NCI-H2081 (cell line): Measurements from ENCODE around the gene RPL35.
"Not testable (repeated sequence)": the region's sequence is repeated elsewhere in the genome, so short reads cannot be mapped to it uniquely, and the experiment has no call there.

Source experiments
- DNase-seq, 2 experiments: peaks; one replicate each; lab custom pipeline; 2025; lab: John Stamatoyannopoulos, UW

RPL35 gene

DNA sequence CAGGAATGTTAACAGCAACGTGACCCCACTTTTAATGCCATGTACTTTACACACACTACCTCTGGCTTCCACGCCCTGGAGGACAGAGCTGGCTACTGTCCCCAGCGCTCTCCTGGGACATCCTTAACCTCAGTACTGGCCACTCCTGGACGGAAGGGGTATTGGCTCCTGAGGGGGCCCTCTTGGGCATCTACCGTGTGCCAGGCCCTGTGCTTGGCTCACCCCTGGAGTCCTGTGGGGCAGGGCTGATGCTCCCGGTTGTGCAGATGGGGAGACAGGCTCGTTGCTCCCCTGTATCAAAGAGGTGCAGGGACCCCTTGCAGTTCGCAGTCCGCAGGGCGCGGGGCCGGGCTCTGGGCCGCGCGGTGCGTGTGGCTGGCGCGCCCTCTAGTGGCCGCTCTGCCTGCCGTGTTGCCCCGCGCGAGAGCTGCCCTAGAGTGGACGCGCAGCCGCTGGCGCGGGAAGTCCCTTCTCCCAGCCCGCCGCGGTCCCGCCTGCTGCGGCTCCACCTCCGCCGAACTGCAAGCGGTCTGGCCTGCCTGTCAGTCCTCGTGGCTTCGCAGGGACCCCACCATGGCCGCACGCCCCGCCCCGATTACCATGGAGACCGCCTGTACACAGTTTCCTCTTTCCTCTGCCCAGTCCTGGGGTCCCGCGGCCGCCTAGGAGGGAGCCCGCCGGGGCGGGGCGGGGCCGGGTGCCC, 8.8 kb downstream of the RPL35 start, which contains the start of gene WDR38:
Gene WDR38, plus strand, starts transcription at position 632 of the 703 bp plus-strand sequence. CDS start 72 bp downstream, outside the sequence.
- peak; percentile 48 to 63 for DNase-seq

DNA sequence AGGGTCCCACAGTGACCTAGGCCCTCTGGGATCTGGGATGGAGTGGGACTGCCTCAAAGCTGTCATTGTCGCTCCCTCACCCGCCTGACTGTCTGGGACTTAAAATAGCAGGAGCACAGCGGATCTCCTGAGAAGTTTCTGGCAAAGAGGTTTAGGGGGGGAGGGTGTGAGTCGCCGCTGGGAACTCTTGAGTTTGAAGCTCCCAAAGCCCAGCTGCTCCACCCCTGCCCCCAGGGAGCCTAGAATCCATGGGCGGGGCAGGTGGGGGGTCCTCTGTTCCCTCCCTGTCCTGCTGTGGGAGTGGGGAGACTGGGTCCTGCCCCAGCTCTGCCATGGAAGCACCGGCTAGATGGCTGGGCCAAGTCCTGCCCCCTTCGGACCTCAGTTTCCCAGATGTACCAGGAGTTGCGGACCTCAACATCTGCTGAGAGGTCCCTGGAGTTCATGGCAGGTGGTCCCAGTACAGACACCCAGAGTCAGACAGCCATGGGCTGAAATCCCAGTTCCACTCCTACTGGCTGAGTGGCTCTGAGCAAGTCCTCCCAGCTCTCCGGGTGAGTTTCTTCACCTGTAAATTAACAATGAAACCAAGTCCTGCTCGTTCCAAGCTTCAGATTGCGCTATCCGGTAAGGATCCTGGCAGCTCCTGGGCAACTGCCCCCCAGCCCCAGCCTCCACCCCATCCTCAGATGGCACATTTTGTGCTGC, 9.5 kb downstream of the RPL35 start:
- no peak for DNase-seq

DNA sequence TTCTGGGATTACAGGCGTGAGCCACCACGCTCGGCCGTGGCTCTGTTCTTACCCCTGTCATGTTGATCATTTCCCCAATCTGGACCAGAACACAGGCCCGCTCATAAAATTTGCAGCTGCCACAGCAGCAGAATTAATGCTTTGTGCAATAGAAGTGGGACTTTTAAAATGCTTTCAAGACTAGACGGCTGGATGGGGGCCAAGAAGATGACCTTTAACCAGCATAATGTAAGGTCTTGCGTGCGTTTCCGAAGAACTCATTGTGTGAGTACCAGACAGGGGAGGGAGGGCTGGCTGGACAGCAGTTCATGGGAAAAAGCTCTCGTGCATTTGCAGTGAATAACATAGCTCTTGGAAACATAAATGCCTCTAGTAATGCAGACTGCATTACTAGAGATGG, 12.0 kb downstream of the RPL35 start:
- DNase-seq = no peak

DNA sequence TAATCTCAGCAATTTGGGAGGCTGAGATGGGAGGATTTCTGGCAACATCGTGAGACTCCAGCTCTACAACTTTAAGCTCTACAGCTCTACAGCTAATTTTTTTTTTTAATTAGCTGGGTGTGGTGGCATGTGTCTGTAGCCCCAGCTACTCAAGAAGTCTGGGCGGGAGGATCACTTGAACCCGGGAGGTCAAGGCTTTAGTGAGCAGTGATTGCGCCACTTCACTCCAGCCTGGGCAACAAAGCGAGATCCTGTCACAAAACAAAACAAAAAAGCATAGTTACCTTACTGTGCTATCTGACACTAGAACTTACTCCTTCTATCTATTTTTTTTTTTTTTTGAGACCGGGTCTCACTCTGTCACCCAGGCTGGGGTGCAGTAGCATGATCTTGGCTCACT, 14.8 kb downstream of the RPL35 start:
- no peak for DNase-seq

DNA sequence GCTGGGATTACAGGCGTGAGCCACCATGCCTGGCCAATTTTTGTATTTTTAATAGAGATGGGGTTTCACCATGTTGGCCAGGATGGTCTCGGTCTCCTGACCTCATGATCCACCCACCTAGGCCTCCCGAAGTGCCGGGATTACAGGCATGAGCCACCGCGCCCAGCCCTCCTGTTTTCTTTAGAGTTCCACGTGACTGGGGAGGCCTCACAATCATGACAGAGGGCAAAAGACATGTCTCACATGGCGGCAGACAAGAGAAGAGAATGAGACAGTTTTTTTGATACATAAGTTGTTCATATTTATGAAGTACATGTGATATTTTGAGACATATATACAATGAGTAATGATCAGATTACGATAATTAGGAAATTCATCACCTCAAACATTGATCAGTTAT, 15.3 kb downstream of the RPL35 start:
- DNase-seq = not testable (repeated sequence)

DNA sequence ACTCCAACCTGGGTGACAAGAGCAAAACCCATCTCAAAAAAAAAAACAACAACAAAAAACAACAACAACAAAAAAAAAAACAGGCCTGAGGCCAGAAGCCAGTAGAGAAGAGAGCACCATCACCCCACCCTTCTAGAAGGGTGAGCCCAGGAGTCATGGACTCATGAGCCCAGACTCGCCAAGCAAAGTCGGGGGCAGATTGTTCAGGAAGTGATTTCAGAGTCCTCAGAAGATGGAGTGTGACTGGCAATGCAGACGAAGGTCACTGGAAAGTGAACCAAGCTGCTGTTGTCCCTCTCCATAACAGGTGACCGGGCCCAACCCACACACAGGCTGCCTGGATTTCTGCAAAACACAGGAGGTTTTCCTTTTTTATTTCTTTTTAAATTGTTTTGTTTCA, 17.5 kb downstream of the RPL35 start:
- DNase-seq = no peak

DNA sequence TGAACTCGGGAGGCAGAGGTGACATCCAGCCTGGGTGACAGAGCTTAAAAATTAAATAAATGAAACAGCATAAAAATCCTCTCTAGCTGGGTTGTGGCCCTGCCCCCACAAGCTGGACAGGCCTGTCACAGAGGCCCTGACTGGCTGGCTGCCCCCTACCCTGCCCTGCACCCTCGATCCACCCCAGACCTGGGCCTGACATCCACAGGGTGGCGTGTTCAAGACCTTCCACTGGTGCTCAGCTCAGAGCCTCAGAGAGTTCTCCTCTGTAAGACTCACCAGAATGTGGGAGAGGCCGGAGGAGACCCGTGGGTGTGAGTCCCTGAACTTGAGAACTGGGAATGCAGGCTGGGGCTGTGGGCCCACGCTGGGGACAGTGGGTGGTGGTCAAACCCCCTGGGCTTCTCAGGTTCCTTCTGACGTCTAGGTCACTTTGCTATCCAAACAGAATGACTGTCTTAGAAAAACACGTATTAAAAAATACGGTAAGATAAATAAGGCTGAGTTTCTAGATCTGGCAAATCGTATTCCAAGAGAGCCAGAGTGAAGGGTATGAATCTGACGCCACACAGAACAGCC, 18.2 kb downstream of the RPL35 start:
- DNase-seq = no peak

DNA sequence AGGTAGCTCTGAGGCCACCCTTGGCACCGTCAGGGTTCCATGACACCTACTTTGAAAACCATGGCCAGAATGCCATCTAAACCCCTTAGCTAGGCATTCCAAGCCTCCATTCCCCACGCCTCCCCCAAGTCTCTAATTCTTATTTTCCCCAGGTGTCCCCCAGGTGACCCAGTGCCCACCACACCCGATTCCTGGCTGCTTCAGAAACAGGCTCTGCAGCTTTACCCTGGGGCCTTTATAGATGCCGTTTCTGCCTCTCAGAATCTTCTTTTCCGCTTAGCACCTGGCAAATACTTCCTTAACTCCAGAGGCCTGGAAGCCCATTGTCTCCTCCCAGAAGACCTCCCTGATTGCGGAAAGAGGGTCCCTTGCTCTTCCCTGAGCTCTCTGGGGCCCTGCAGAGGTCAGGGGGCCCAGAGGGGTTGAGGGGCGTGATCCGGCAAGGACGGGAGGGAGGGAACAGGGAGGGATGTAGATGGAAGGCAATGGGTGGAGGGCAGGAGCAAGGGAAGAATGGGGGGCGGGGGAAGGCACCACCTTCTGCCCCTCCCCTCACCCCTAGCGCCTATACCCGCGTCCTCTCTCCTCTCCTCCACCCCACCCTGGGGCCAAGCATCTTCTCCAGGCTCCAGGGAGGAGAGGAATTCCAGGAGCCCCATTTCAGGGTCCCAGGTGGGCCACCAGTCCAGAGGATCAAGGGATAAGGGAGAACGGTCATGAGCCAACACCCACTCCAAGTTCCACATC, 20.5 kb downstream of the RPL35 start:
- DNase-seq = no peak

DNA sequence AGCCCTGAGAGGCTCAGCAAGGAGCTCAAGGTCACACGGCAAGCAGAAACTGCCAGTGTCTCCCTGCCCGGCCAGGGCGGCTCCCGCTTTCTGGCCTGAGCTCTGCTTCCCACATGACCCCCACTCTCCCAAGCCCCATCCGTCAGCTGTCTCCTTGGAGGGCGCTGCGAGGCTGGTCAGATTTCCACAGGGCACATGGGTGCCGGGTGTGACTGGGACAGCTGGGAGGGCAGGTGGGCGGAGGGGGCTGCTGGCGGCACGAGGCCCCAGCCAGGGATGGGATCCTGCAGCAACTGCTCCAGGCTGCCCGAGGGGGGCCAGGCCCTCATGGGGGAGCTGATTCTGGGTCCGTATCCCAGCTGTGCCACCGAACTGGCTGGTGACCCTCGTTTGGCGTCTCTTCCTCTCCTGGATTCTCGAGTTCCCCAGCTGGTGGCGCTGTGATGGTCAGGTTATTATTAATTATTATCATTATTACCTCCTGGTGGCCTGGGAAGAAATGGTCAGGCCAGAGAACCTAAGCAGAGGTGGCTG, 21.4 kb downstream of the RPL35 start:
- no peak for DNase-seq

DNA sequence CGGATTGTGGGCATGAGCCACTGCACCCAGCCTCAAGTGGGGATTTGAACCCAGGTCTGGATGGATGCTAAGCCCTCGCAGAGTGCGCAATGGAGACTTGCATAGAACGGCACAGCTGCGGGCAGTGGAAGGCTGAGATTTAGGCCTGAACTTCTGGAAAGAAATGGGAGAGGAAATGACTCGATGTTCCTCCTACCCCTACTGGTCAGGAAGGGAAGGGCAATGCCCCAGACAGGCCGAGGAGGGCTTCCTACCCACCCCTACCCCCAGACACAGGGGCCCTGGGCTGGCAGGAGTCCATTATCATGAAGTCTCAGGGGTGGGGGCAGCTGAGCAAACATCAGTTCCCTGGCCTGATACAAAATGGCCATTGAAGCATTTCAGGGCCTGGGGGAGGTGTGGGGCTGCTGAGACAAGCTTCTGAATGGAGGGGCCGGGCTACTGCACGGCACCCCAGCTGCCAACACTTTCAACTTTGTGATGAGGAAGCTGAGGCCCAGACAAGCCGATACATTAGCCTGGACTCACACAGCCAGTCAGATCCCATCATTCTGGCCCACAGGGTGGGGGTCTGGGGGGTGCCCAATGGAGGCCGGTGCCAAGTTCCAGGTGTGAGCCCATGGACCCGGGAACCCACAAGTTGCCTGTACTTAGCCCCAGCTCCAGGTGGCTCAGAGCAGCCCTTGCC, 22.0 kb downstream of the RPL35 start:
- DNase-seq = peak; percentile 41 to 72

DNA sequence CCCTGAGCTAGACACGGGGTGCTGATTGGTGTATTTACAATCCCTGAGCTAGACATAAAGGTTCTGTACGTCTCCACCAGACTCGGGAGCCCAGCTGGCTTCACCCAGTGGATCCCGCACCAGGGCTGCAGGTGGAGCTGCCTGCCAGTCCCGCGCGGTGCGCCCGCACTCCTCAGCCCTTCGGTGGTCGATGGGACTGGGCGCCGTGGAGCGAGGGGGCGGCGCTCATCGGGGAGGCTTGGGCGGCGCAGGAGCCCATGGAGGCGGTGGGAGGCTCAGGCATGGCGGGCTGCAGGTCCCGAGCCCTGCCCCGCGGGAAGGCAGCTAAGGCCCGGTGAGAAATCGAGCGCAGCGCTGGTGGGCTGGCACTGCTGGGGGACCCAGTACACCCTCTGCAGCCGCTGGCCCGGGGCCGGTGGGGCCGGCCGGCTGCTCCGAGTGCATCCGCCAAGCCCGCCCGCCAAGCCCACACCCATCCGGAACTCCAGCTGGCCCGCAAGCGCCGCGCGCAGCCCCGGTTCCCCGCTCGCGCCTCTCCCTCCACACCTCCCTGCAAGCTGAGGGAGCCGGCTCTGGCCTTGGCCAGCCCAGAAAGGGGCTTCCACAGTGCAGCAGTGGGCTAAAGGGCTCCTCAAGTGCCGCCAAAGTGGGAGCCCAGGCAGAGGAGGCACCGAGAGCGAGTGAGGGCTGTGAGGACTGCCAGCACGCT, 23.0 kb downstream of the RPL35 start:
- not testable (repeated sequence) for DNase-seq

DNA sequence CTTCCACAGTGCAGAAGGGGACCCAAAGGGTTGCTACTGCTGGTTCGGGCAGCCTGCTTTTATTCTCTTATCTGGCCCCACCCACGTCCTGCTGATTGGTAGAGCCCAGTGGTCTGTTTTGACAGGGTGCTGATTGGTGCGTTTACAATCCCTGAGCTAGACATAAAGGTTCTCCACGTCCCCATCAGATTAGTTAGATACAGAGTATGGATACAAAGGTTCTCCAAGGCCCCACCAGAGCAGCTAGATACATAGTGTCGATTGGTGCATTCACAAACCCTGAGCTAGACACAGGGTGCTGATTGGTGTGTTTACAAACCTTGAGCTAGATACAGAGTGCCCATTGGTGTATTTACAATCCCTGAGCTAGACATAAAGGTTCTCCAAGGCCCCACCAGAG, 23.6 kb downstream of the RPL35 start:
- DNase-seq = not testable (repeated sequence)

DNA sequence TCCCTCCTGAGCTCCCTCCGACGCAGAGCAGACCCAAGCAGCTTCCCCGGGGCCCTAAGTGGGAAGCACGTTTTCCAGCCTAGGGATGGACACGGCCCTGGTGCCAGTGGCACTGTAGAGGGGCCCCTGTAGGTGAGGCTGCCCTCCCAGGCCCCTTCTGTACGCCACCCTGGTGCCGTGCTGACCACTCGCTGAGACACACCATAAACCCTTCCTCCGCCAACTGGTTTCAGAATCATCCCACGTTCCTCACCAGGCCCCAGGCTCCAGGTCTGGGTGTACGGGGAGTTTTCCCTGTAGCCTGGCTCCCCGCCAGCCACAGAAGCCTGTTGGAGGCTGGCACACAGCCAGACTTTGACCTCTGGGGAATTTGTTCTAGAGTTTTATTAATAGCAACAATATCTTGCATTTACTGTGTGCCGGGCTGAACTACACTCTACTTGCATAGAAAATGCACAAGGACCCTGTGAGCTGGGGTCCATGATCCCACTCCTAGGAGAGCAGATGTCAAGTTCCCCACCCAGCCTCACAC, 26.7 kb downstream of the RPL35 start:
- DNase-seq = peak; percentile 55 to 69

DNA sequence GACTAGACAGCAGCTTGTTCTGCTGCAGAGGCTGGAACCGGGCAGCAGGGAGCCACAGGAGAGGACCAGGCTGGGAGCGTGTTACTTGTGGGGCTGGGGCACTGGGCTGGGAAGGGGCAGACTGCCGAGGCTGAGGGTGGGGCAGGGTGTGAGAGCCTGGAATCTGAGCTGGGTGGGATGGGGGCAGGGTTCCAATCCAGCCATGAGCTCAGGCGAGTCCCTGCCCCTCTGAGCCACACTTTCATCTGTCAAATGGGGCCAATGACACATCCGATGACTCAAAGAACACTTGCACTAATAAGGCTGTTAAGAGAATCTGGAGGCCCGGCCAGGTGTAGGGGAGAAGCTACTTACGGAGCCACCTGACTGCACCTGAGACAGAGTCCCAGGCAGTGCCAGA, 27.2 kb downstream of the RPL35 start:
- no peak for DNase-seq

DNA sequence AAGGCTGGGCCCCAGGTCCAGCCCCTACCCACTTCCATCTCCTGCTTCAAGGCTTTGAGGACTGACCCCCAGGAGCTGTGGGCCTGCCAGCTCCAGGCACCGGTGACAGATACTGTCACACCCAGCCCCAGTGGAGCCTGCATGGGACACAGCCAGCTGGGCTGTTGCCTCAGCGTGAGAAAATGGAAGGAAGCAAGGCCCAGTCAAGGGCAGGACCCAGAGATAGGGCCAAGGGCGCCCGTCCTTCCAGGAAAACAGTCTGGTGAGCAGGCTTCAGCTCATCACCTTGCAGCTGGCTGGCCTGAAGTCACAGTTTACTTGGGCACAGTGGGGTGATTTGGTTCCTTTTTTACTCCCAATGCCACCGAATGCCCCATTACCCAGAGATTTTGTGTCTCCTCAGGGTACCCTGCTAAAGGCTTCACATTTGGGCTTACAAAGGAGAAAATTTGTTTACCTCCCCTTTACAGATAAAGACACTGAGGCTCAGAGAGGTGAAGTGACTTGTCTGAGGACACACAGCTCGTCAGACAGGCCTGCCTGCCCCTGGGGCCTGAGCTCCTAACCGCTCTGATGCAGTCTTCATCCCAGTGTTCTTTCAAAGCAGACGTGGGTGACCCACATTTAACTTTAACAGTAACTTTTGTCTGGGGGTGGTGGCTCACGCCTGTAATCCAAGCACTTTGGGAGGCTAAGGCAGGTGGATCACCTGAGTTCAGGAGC, 30.0 kb downstream of the RPL35 start:
- no peak for DNase-seq

DNA sequence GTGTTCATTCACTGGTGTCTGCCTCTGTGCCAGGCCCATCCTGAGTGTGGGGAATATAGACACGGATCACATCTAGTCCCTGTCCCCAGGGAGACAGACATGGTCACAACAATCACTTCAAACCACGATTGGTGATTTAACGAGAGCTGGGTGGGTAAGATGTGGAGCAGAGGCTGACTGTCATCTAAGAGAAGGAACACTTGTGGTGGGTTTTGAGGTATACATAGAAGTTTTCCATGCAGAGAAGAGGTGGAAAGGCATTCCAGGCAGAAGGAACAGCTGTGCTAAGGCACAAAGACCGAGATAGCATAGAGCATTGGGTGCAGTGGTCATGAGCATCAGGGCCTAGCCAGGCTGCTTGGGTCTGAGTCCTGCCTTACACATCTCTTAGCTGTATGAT, 31.2 kb downstream of the RPL35 start:
- no peak for DNase-seq

DNA sequence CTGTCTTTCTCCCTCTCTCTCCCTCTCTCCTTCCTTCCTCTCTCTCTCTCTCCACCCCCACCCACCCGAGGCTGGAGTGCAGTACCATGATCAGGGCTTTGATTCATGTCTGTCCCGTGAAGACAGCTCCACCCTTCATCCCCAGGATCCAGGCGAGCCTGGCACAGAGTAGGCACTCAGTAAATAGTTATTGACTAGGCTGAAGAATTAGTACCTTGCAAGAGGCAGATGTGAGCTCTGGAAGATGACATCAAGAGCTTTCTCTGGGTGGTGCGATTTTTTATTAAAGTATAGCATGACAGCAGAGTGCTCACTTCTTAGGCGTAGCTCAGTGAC, 32.5 kb downstream of the RPL35 start:
- DNase-seq = no peak

DNA sequence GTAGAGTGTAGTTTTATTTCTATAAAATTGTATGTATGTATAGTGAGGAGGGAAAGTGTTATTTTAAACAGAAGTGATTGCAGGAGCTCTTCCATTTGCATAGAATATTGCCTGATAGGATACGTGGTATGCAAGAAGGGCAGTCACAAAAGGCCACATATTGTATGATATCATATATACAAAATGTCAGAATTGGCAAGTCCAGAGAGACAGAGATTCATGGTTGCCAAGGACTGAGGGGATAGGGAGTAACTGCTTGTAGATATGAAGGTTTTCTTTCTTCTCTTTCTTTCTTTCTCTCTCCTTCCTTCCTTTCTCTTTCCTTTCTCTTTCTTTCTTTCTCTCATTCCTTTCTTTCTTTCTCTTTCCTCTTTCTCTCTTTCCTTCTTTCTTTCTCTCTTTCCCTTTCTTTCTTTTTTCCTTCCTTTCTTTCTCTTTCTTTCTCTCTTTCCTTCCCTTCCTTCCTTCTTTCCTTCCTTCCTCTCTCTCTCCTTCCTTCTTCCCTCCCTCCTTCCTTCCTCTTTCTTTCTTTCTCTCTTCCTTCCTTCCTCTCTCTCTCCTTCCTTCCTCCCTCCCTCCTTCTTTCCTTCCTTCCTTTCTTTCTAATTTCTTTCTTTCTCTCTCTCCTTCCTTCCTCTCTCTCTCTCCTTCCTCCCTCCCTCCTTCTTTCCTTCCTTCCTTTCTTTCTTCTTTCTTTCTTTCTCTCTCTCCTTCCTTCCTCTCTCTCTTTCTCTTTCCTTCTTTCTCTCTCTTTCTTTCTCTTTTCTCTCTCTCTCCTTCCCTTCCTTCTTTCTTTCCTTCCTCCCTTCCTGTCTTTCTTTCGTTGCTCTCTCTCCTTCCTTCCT, 33.0 kb downstream of the RPL35 start:
- DNase-seq = no peak
